Activated CD4-positive, CD25-positive, alpha-beta regulatory T cell treated with anti-CD3 and anti-CD28 coated beads, Interleukin-2, amount 50 U/mL, for 72 hours (primary cell): ENCODE data around the gene PPME1.

Experiments
- DNase-seq: peaks from one replicate; pipeline ENCODE4 v3.0.0; 2021

The PPME1 gene

GRCh38 chr11:74233683-74234082, 62.6 kb downstream of the PPME1 start:
- no peak for DNase-seq

GRCh38 chr11:74235121-74235520, 64.0 kb downstream of the PPME1 start:
- no peak for DNase-seq

- no peak for DNase-seq
These were observed 66.5 kb downstream of the PPME1 start for GRCh38 chr11:74237541-74237940.

GRCh38 chr11:74238243-74238642, 67.2 kb downstream of the PPME1 start:
- DNase-seq, result no peak

GRCh38 chr11:74248469-74248868, 77.4 kb downstream of the PPME1 start:
- DNase-seq, result no peak

GRCh38 chr11:74249496-74249895, 78.4 kb downstream of the PPME1 start:
- DNase-seq, result no peak

GRCh38 chr11:74253361-74253760, 82.3 kb downstream of the PPME1 start:
- no peak for DNase-seq

GRCh38 chr11:74255741-74256375, 84.8 kb downstream of the PPME1 start:
- DNase-seq, result peak; percentile 47

GRCh38 chr11:74256378-74257133, 85.5 kb downstream of the PPME1 start:
- no peak for DNase-seq

GRCh38 chr11:74257959-74258553, 87.0 kb downstream of the PPME1 start:
- DNase-seq, result no peak

GRCh38 chr11:74262725-74263124, 91.6 kb downstream of the PPME1 start:
- no peak for DNase-seq

GRCh38 chr11:74265256-74265655, 94.2 kb downstream of the PPME1 start:
- no peak for DNase-seq

GRCh38 chr11:74267014-74267413, 95.9 kb downstream of the PPME1 start:
- DNase-seq, result no peak

GRCh38 chr11:74268456-74268855, 97.4 kb downstream of the PPME1 start:
- no peak for DNase-seq

- DNase-seq, result no peak
These were observed 98.2 kb downstream of the PPME1 start for GRCh38 chr11:74269161-74269811.

- DNase-seq, result no peak
These were observed 101.2 kb downstream of the PPME1 start for GRCh38 chr11:74272276-74272675.

GRCh38 chr11:74276581-74276980, 105.5 kb downstream of the PPME1 start:
- no peak for DNase-seq

- no peak for DNase-seq
These were observed 107.0 kb downstream of the PPME1 start for GRCh38 chr11:74278103-74278502.

- DNase-seq, result no peak
These were observed 107.7 kb downstream of the PPME1 start for GRCh38 chr11:74278721-74279161.

GRCh38 chr11:74279256-74279655, 108.2 kb downstream of the PPME1 start:
- no peak for DNase-seq

GRCh38 chr11:74280494-74280893, 109.4 kb downstream of the PPME1 start:
- no peak for DNase-seq

- no peak for DNase-seq
These were observed 111.3 kb downstream of the PPME1 start for GRCh38 chr11:74282421-74282820.

GRCh38 chr11:74282914-74283371, 111.9 kb downstream of the PPME1 start:
- no peak for DNase-seq
